ENCODE measurements around the gene MYMX.
"Not testable (repeated sequence)": the region's sequence is repeated elsewhere in the genome, so short reads cannot be mapped to it uniquely, and the experiment has no call there.

MYMX gene

DNA sequence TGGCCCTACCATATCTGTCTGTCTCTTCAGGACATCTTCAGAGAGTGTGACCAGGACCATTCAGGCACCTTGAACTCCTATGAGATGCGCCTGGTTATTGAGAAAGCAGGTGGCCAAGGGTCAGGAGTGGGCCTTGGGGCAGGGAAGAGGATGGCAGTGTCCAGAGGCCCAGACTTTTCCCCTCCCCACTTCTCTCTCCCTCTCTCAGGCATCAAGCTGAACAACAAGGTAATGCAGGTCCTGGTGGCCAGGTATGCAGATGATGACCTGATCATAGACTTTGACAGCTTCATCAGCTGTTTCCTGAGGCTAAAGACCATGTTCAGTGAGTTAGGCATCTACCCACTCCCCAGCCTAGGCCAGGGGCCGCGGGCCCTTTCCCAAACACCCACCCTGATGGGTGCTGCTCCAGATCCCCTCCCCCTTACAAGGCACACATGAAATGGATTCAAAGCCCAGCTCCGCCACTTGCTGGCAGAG lies 33.8 kb upstream of the MYMX start (continued):
- no peak for TF ChIP-seq ESRRG (CRISPR knock-in tag; IDR thresholded peaks at IDR 0.05)
- TF ChIP-seq, protein P1, sequence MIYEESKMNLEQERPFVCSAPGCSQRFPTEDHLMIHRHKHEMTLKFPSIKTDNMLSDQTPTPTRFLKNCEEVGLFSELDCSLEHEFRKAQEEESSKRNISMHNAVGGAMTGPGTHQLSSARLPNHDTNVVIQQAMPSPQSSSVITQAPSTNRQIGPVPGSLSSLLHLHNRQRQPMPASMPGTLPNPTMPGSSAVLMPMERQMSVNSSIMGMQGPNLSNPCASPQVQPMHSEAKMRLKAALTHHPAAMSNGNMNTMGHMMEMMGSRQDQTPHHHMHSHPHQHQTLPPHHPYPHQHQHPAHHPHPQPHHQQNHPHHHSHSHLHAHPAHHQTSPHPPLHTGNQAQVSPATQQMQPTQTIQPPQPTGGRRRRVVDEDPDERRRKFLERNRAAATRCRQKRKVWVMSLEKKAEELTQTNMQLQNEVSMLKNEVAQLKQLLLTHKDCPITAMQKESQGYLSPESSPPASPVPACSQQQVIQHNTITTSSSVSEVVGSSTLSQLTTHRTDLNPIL (CRISPR knock-in tag; IDR thresholded peaks at IDR 0.05; ENCODE audit: low read depth): no peak

GRCh38 chr6:44183783-44184182 lies 32.9 kb upstream of the MYMX start:
- TF ChIP-seq ARNTL (CRISPR knock-in tag; IDR thresholded peaks at IDR 0.05; ENCODE audit: borderline replicate concordance, low read depth): no peak
- TF ChIP-seq RARB (CRISPR knock-in tag; IDR thresholded peaks at IDR 0.05): no peak
- no peak for ATAC-seq

DNA sequence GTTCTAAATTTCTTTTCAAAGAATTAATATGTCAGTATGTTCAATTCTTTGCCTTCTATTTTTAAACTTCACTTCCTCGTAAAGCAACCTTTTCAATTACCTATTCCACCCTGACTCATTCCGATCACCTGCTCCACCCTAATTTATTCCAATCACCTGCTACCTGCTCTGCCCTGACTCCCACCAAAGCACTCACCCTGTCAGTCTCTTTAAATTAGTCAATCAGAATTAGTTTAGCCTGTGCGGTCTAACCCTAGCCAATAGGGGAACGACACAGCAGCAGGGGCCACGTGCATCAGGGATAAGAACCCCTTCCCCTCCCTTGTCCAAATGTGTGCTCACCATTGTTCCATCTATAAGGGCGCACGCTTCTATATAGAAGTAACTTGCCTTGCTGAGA lies 31.4 kb upstream of the MYMX start:
- ATAC-seq: not testable (repeated sequence)

GRCh38 chr6:44185953-44186634 lies 30.6 kb upstream of the MYMX start:
- TF ChIP-seq, protein P1 (CRISPR knock-in tag; IDR thresholded peaks at IDR 0.05; ENCODE audit: low read depth): no peak
- TF ChIP-seq RARB (CRISPR knock-in tag; IDR thresholded peaks at IDR 0.05) (no peak), POU6F1 (CRISPR knock-in tag; IDR thresholded peaks at IDR 0.05; ENCODE audit: borderline replicate concordance, low read depth) (no peak), GLIS3 (CRISPR knock-in tag; IDR thresholded peaks at IDR 0.05) (no peak), BACH2 (CRISPR knock-in tag; IDR thresholded peaks at IDR 0.05; ENCODE audit: borderline replicate concordance) (no peak), PPARA (CRISPR knock-in tag; IDR thresholded peaks at IDR 0.05; ENCODE audit: borderline replicate concordance) (no peak), TOX (CRISPR knock-in tag; IDR thresholded peaks at IDR 0.05; ENCODE audit: borderline replicate concordance) (no peak), ZC3H10 (CRISPR knock-in tag; IDR thresholded peaks at IDR 0.05) (no peak), ZFP30 (CRISPR knock-in tag; IDR thresholded peaks at IDR 0.05) (no peak), TCF4 (CRISPR knock-in tag; IDR thresholded peaks at IDR 0.05; ENCODE audit: borderline replicate concordance) (no peak), SNAI2 (CRISPR knock-in tag; IDR thresholded peaks at IDR 0.05) (no peak), ESRRG (CRISPR knock-in tag; IDR thresholded peaks at IDR 0.05) (no peak), PATZ1 (CRISPR knock-in tag; IDR thresholded peaks at IDR 0.05; ENCODE audit: borderline replicate concordance) (no peak), ISL1 (CRISPR knock-in tag; IDR thresholded peaks at IDR 0.05) (no peak), ZNF8 (CRISPR knock-in tag; IDR thresholded peaks at IDR 0.05) (no peak), ZNF70 (CRISPR knock-in tag; IDR thresholded peaks at IDR 0.05) (no peak), ARNTL (CRISPR knock-in tag; IDR thresholded peaks at IDR 0.05; ENCODE audit: borderline replicate concordance, low read depth) (no peak), OSR1 (CRISPR knock-in tag; IDR thresholded peaks at IDR 0.05) (no peak), ZFP3 (CRISPR knock-in tag; IDR thresholded peaks at IDR 0.05) (no peak)
- no peak for ATAC-seq

- no peak for ATAC-seq
- TF ChIP-seq CSRNP3 (CRISPR knock-in tag; IDR thresholded peaks at IDR 0.05): no peak
- no peak for TF ChIP-seq ESRRG (CRISPR knock-in tag; IDR thresholded peaks at IDR 0.05)
- TF ChIP-seq RARB (CRISPR knock-in tag; IDR thresholded peaks at IDR 0.05): no peak
- TF ChIP-seq, protein P2, sequence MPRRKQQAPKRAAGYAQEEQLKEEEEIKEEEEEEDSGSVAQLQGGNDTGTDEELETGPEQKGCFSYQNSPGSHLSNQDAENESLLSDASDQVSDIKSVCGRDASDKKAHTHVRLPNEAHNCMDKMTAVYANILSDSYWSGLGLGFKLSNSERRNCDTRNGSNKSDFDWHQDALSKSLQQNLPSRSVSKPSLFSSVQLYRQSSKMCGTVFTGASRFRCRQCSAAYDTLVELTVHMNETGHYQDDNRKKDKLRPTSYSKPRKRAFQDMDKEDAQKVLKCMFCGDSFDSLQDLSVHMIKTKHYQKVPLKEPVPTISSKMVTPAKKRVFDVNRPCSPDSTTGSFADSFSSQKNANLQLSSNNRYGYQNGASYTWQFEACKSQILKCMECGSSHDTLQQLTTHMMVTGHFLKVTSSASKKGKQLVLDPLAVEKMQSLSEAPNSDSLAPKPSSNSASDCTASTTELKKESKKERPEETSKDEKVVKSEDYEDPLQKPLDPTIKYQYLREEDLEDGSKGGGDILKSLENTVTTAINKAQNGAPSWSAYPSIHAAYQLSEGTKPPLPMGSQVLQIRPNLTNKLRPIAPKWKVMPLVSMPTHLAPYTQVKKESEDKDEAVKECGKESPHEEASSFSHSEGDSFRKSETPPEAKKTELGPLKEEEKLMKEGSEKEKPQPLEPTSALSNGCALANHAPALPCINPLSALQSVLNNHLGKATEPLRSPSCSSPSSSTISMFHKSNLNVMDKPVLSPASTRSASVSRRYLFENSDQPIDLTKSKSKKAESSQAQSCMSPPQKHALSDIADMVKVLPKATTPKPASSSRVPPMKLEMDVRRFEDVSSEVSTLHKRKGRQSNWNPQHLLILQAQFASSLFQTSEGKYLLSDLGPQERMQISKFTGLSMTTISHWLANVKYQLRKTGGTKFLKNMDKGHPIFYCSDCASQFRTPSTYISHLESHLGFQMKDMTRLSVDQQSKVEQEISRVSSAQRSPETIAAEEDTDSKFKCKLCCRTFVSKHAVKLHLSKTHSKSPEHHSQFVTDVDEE (CRISPR knock-in tag; IDR thresholded peaks at IDR 0.05): no peak
- no peak for TF ChIP-seq PPARA (CRISPR knock-in tag; IDR thresholded peaks at IDR 0.05; ENCODE audit: borderline replicate concordance)
- TF ChIP-seq, protein P1 (CRISPR knock-in tag; IDR thresholded peaks at IDR 0.05; ENCODE audit: low read depth): no peak
- TF ChIP-seq CSDC2 (CRISPR knock-in tag; IDR thresholded peaks at IDR 0.05): no peak
- TF ChIP-seq ZFP30 (CRISPR knock-in tag; IDR thresholded peaks at IDR 0.05): no peak
- no peak for TF ChIP-seq BACH2 (CRISPR knock-in tag; IDR thresholded peaks at IDR 0.05; ENCODE audit: borderline replicate concordance)
- TF ChIP-seq ZNF8 (CRISPR knock-in tag; IDR thresholded peaks at IDR 0.05): no peak
- TF ChIP-seq TOX (CRISPR knock-in tag; IDR thresholded peaks at IDR 0.05; ENCODE audit: borderline replicate concordance): no peak
- no peak for TF ChIP-seq ZFP3 (CRISPR knock-in tag; IDR thresholded peaks at IDR 0.05)
These were observed 30.1 kb upstream of the MYMX start for GRCh38 chr6:44186635-44187025.
